ENCODE measurements around the gene SLC5A9. TPM values are rescaled to one million over a fixed set of nuclear protein-coding genes. Genes with fewer than 3 reads are reported as not detected.

Gene SLC5A9
- total and polyA plus RNA-seq, 2 experiments from 2014 or later = 0.10 TPM

DNA sequence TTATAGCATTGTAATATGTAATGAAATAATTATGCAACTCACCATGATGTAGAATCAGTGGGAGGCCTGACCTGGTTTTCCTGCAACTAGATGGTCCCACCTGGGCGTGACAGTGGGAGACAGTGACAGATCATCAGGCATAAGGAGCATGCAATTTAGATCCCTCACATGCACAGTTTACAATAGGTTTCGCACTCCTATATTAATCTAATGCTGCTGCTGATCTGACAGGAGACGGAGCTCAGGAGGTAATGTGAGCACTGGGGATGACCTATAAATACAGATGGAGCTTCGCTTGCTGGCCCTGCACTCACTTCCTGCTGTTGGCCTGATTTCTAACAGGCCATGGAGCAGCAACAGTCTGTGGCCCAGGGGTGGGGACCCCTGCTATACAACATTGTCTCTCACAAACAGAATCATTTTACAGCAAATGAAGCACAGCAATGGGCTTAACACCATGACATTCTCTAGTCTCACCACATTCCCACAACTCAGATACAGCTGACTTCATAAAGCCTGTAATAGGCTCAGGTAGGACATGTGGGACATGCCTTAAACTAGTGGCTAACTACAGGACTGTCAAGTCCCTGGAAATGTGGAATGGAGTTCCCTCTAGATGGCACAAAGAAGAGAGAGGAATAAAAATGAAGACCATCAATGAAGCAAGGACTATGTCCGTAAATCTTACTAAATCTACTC is 40.7 kb upstream of the SLC5A9 start:
- Histone ChIP-seq H2AFZ (no peak overlapping the region), H3K79me2 (replicated peaks; ENCODE audit: insufficient read depth) (no peaks in the 10 kb centered on the region), H3K4me3 (no peak overlapping the region), H3K27me3 (ENCODE audit: insufficient read depth) (no peaks in the 10 kb centered on the region), H4K20me1 (replicated peaks; ENCODE audit: insufficient read depth) (no peaks in the 10 kb centered on the region), H3K27ac (ENCODE audit: low read depth) (no peak overlapping the region), H3K4me1 (ENCODE audit: insufficient read depth) (no peaks in the 10 kb centered on the region), H3F3A (replicated peaks; ENCODE audit: low read depth) (no peaks in the 10 kb centered on the region), H3K9me2 (ENCODE audit: insufficient read depth) (0 out of 2 replicates have a peak, but pooled peaks cover 4% of the 10 kb centered on the region), H3K4me2 (no peak overlapping the region), H3K36me3 (ENCODE audit: insufficient read depth) (no peaks in the 10 kb centered on the region; the same call in 1 of the 2 replicates)
- peaks cover 24% of the 10 kb centered on the region for H3K9me3 Mint-ChIP-seq
- no peak overlapping the region for H3K27ac Mint-ChIP-seq
- no peak for DNase-seq (ENCODE audit: low spot score)
- ATAC-seq = no peak
- H3K27me3 Mint-ChIP-seq (ENCODE audit: insufficient read depth, low read depth, poor library complexity) = peaks cover 4% of the 10 kb centered on the region
- H3K4me3 Mint-ChIP-seq = no peak overlapping the region
- no peaks in the 10 kb centered on the region for H3K4me1 Mint-ChIP-seq
- H3K36me3 Mint-ChIP-seq (ENCODE audit: low read depth) = peaks cover 7% of the 10 kb centered on the region
- no peak for TF ChIP-seq CREB1 (CRISPR knock-in tag; IDR thresholded peaks at IDR 0.05; ENCODE audit: low read depth)
- TF ChIP-seq CTCF (conservative IDR thresholded peaks at IDR 0.05; ENCODE audit: low read depth in 2 of 2) = no peak
- TF ChIP-seq, protein P1, sequence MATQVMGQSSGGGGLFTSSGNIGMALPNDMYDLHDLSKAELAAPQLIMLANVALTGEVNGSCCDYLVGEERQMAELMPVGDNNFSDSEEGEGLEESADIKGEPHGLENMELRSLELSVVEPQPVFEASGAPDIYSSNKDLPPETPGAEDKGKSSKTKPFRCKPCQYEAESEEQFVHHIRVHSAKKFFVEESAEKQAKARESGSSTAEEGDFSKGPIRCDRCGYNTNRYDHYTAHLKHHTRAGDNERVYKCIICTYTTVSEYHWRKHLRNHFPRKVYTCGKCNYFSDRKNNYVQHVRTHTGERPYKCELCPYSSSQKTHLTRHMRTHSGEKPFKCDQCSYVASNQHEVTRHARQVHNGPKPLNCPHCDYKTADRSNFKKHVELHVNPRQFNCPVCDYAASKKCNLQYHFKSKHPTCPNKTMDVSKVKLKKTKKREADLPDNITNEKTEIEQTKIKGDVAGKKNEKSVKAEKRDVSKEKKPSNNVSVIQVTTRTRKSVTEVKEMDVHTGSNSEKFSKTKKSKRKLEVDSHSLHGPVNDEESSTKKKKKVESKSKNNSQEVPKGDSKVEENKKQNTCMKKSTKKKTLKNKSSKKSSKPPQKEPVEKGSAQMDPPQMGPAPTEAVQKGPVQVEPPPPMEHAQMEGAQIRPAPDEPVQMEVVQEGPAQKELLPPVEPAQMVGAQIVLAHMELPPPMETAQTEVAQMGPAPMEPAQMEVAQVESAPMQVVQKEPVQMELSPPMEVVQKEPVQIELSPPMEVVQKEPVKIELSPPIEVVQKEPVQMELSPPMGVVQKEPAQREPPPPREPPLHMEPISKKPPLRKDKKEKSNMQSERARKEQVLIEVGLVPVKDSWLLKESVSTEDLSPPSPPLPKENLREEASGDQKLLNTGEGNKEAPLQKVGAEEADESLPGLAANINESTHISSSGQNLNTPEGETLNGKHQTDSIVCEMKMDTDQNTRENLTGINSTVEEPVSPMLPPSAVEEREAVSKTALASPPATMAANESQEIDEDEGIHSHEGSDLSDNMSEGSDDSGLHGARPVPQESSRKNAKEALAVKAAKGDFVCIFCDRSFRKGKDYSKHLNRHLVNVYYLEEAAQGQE (IDR thresholded peaks at IDR 0.05; ENCODE audit: unreplicated experiment) = no peak
- no peak for TF ChIP-seq ZNF462 (CRISPR knock-in tag; IDR thresholded peaks at IDR 0.05)
- no peak for TF ChIP-seq POLR2AphosphoS5 (IDR thresholded peaks at IDR 0.05; ENCODE audit: low read depth)
- TF ChIP-seq EZH2 (IDR thresholded peaks at IDR 0.05; ENCODE audit: low read depth, unreplicated experiment) = no peak
- no peak for TF ChIP-seq ZNF114 (CRISPR knock-in tag; IDR thresholded peaks at IDR 0.05)
- TF ChIP-seq, protein P2, sequence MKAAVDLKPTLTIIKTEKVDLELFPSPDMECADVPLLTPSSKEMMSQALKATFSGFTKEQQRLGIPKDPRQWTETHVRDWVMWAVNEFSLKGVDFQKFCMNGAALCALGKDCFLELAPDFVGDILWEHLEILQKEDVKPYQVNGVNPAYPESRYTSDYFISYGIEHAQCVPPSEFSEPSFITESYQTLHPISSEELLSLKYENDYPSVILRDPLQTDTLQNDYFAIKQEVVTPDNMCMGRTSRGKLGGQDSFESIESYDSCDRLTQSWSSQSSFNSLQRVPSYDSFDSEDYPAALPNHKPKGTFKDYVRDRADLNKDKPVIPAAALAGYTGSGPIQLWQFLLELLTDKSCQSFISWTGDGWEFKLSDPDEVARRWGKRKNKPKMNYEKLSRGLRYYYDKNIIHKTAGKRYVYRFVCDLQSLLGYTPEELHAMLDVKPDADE (IDR thresholded peaks at IDR 0.05) = no peak
- no peak for TF ChIP-seq STAT1 (IDR thresholded peaks at IDR 0.05; ENCODE audit: unreplicated experiment)
- no peak for TF ChIP-seq JUNB (IDR thresholded peaks at IDR 0.05; ENCODE audit: unreplicated experiment)
- TF ChIP-seq NANOG (IDR thresholded peaks at IDR 0.05; ENCODE audit: borderline replicate concordance) = no peak

Data from GM23338 (cell line).